ENCODE data around the gene GABBR2. TPM values are rescaled to one million over a fixed set of nuclear protein-coding genes. Genes with fewer than 3 reads are reported as not detected.

GABBR2 gene
- total and polyA plus RNA-seq, 2 of the 8 experiments (the other 6 are each of a cell fraction or from before 2014, with no cell fraction given): 0.50 to 1.2 TPM

- Histone ChIP-seq H3K36me3 (ENCODE audit: control insufficient read depth in 2 of 4, insufficient read depth in 4 of 4, low read length in 3 of 4) (no peaks in the 10 kb centered on the region), H3K23ac (ENCODE audit: insufficient read length) (no peak overlapping the region), H4K91ac (replicated peaks; ENCODE audit: insufficient read length, low read length) (no peak overlapping the region), H2BK5ac (ENCODE audit: low read depth, low read length) (no peak overlapping the region), H2AFZ (ENCODE audit: low read length) (no peak overlapping the region), H3K9me3 (ENCODE audit: insufficient read depth in 2 of 2, low read depth in 1 of 2, low read length in 1 of 2) (no peaks in the 10 kb centered on the region), H2BK12ac (ENCODE audit: low read depth, low read length) (no peak overlapping the region), H3K4me1 (replicated peaks in 1 of 4; ENCODE audit: control insufficient read depth in 3 of 4, insufficient read depth in 4 of 4, low read length in 3 of 4) (no peaks in the 10 kb centered on the region), H2AK5ac (ENCODE audit: low read depth, low read length) (no peak overlapping the region), H4K5ac (ENCODE audit: insufficient read length, low read depth, low read length) (no peak overlapping the region), H3K4me2 (ENCODE audit: insufficient read depth in 1 of 2, low read depth in 2 of 2, low read length in 2 of 2) (no peak overlapping the region), H4K20me1 (replicated peaks in 1 of 2; ENCODE audit: control insufficient read depth in 1 of 2, insufficient read depth in 2 of 2, low read length in 2 of 2) (no peaks in the 10 kb centered on the region), H3K23me2 (ENCODE audit: low read depth, low read length) (no peaks in the 10 kb centered on the region), H3K79me1 (ENCODE audit: low read depth, low read length) (no peaks in the 10 kb centered on the region; the same call in 1 of the 2 replicates), H2BK20ac (ENCODE audit: low read length) (no peak overlapping the region), H3K9ac (replicated peaks in 1 of 4; ENCODE audit: extremely low read depth in 1 of 4, low read depth in 3 of 4, low read length in 3 of 4) (no peak overlapping the region), H3K79me2 (ENCODE audit: control insufficient read depth in 1 of 2, insufficient read depth in 2 of 2, low read length in 2 of 2) (no peaks in the 10 kb centered on the region), H3K18ac (ENCODE audit: extremely low read depth, low read length) (no peak overlapping the region), H2BK120ac (replicated peaks; ENCODE audit: low read depth, low read length) (no peak overlapping the region), H3K27ac (ENCODE audit: low read depth, low read length) (no peak overlapping the region), H3K56ac (replicated peaks; ENCODE audit: insufficient read length, low read depth, low read length) (no peak overlapping the region), H3K14ac (ENCODE audit: insufficient read length) (no peak overlapping the region), H2BK15ac (ENCODE audit: low read length) (no peak overlapping the region), H3K27me3 (replicated peaks in 1 of 4; ENCODE audit: control insufficient read depth in 3 of 4, extremely low read depth in 1 of 4, insufficient read depth in 3 of 4, low read length in 3 of 4) (no peaks in the 10 kb centered on the region; a peak in 1 of 7 replicates), H4K8ac (ENCODE audit: extremely low read depth, insufficient read depth, low read length) (no peak overlapping the region), H3K4ac (replicated peaks; ENCODE audit: insufficient read length, low read depth, low read length) (no peak overlapping the region), H3K4me3 (ENCODE audit: extremely low read depth in 1 of 4, insufficient read depth in 2 of 4, low read depth in 3 of 4, low read length in 4 of 4) (no peak overlapping the region)
- CTCF ChIA-PET (ENCODE audit: partially characterized antibody): interaction anchor here (0.8 to 4.5 kb wide), 4 partner anchors 13 to 337 kb away, joined by 3 to 17 read pairs (median 4); no protein-coding TSS in a partner anchor
- 88% methylated on average over 4 of the region's 4 CpGs; no CpG with 5 or more reads in 1 of the 2 experiments for WGBS, 2 experiments (ENCODE audit: extremely low coverage in 1 of 2, insufficient coverage in 1 of 2, insufficient read length in 1 of 2, insufficient replicate concordance in 2 of 2, low coverage in 1 of 2, low lambda C conversion rate in 2 of 2, missing lambda C conversion rate in 1 of 2)
- no peak for TF ChIP-seq RFX5 (IDR thresholded peaks at IDR 0.05; ENCODE audit: borderline replicate concordance, low read depth, low read length)
- TF ChIP-seq JUN (IDR thresholded peaks at IDR 0.05; ENCODE audit: low read depth, low read length): no peak
- no peak for TF ChIP-seq TEAD4 (IDR thresholded peaks at IDR 0.05; ENCODE audit: low read depth, low read length)
- no peak for TF ChIP-seq RXRA (IDR thresholded peaks at IDR 0.05; ENCODE audit: insufficient read depth, low read depth, low read length)
- TF ChIP-seq POU5F1 (IDR thresholded peaks at IDR 0.05; ENCODE audit: low read depth, low read length): no peak
- no peak for TF ChIP-seq MAX (IDR thresholded peaks at IDR 0.05)
- no peak for TF ChIP-seq TBP (IDR thresholded peaks at IDR 0.05; ENCODE audit: low read depth, low read length)
- no peak for TF ChIP-seq BRCA1 (IDR thresholded peaks at IDR 0.05; ENCODE audit: low read depth, low read length)
- no peak for TF ChIP-seq RNF2 (IDR thresholded peaks at IDR 0.05; ENCODE audit: borderline replicate concordance, low read depth, low read length, missing control alignments, poor library complexity, severe bottlenecking)
- no peak for TF ChIP-seq YY1 (IDR thresholded peaks at IDR 0.05; ENCODE audit: low read depth, low read length)
- TF ChIP-seq PHF8 (conservative IDR thresholded peaks at IDR 0.05; ENCODE audit: low read depth, low read length): no peak
- TF ChIP-seq EP300 (IDR thresholded peaks at IDR 0.05; ENCODE audit: borderline replicate concordance in 1 of 2, low read depth in 2 of 2, low read length in 2 of 2): no peak
- no peak for TF ChIP-seq EGR1 (IDR thresholded peaks at IDR 0.05; ENCODE audit: borderline replicate concordance, low read depth, low read length)
- POLR2A ChIA-PET (ENCODE audit: partially characterized antibody): no interaction called here
- no peak for FAIRE-seq
- no peak for DNase-seq (ENCODE audit: low read depth in 1 of 2, low spot score in 2 of 2)
These were observed 378.8 kb downstream of the GABBR2 start for GRCh38 chr9:98329904-98330303.

All from H1 (cell line).